H1 (cell line): ENCODE data around the gene LYPD1. TPM values are rescaled to one million over a fixed set of nuclear protein-coding genes. Genes with fewer than 3 reads are reported as not detected.

Experiments used
- CTCF ChIA-PET: fragments of 300-600 bp; sonication (Branson Sonifier 250); formaldehyde crosslinking; loops from one replicate; lab custom pipeline; 2021; ENCODE audit not compliant: partially characterized antibody; lab: Charles Lee
- POLR2A ChIA-PET: fragments of 300-600 bp; sonication (Branson Sonifier 250); formaldehyde crosslinking; loops from one replicate; lab custom pipeline; 2021; ENCODE audit warnings: inconsistent platforms; ENCODE audit not compliant: partially characterized antibody; lab: Charles Lee
- DNase-seq, 2 experiments: peaks; one replicate each; pipeline versions ENCODE4 v3.0.0 to v3.0.0-alpha.2; 2010 to 2022; ENCODE audit warnings: low spot score in 2 of 2, low read depth in 1 of 2, mixed read lengths in 1 of 2
- FAIRE-seq: peaks from 2 replicates; lab custom pipeline; 2011; peaks lifted over from hg19 to GRCh38; lab: Jason Lieb, UNC
- H2AFZ ChIP-seq: 2 replicates; pipeline ENCODE4 v1.8.1; 2012; ENCODE audit warnings: low read length, inconsistent platforms
- H2AK5ac ChIP-seq: 2 replicates; pipeline ENCODE4 v1.6.1; 2013; ENCODE audit warnings: low read depth, low read length
- H2BK120ac ChIP-seq: replicated peaks from 2 replicates; pipeline ENCODE3; 2013; ENCODE audit warnings: low read depth, low read length, inconsistent platforms
- H2BK12ac ChIP-seq: 2 replicates; pipeline ENCODE4 v1.6.1; 2013; ENCODE audit warnings: low read depth, low read length
- H2BK15ac ChIP-seq: 2 replicates; pipeline ENCODE4 v1.6.1; 2013; ENCODE audit warnings: low read length
- H2BK20ac ChIP-seq: 2 replicates; pipeline ENCODE4 v1.6.1; 2013; ENCODE audit warnings: low read length
- H2BK5ac ChIP-seq: 2 replicates; pipeline ENCODE4 v1.6.1; 2013; ENCODE audit warnings: low read depth, low read length
- H3K14ac ChIP-seq: 2 replicates; pipeline ENCODE4 v1.6.1; 2013; ENCODE audit warnings: inconsistent platforms; ENCODE audit not compliant: insufficient read length
- H3K18ac ChIP-seq: 2 replicates; pipeline ENCODE4 v1.6.1; 2013; ENCODE audit warnings: low read length; ENCODE audit errors: extremely low read depth
- H3K23ac ChIP-seq: 2 replicates; pipeline ENCODE4 v1.6.1; 2013; ENCODE audit warnings: inconsistent platforms; ENCODE audit not compliant: insufficient read length
- H3K23me2 ChIP-seq: 2 replicates; pipeline ENCODE4 v1.6.1; 2013; ENCODE audit warnings: low read depth, low read length
- H3K27ac ChIP-seq: 2 replicates; pipeline ENCODE4 v1.6.1; 2011; ENCODE audit warnings: low read depth, low read length, inconsistent platforms
- H3K27me3 ChIP-seq, 4 experiments: replicated peaks in 1 of 4; 1 replicate in 1 of 4; 2 replicates in 3 of 4; pipeline versions ENCODE4 v1.6.1 to v1.8.1; 2011 to 2013; ENCODE audit warnings: low read length in 3 of 4, mild to moderate bottlenecking in 3 of 4, inconsistent platforms in 2 of 4, mixed read lengths in 2 of 4, moderate library complexity in 1 of 4; ENCODE audit not compliant: control insufficient read depth in 3 of 4, insufficient read depth in 3 of 4; ENCODE audit errors: extremely low read depth in 1 of 4
- H3K36me3 ChIP-seq, 4 experiments: 2 replicates each; pipeline versions ENCODE4 v1.6.1 to v1.8.1; 2011 to 2013; ENCODE audit warnings: mild to moderate bottlenecking in 4 of 4, low read length in 3 of 4, moderate library complexity in 2 of 4, control low read depth in 1 of 4, inconsistent platforms in 1 of 4; ENCODE audit not compliant: insufficient read depth in 4 of 4, control insufficient read depth in 2 of 4
- H3K4ac ChIP-seq: replicated peaks from 2 replicates; pipeline ENCODE3; 2013; ENCODE audit warnings: low read length, low read depth, mixed read lengths, inconsistent platforms; ENCODE audit not compliant: insufficient read length
- H3K4me1 ChIP-seq, 4 experiments: replicated peaks in 1 of 4; 1 replicate in 1 of 4; 2 replicates in 3 of 4; pipeline versions ENCODE4 v1.6.1 to v1.8.1; 2011 to 2013; ENCODE audit warnings: low read length in 3 of 4, inconsistent platforms in 2 of 4, mixed read lengths in 1 of 4; ENCODE audit not compliant: insufficient read depth in 4 of 4, control insufficient read depth in 3 of 4
- H3K4me2 ChIP-seq, 2 experiments: 2 replicates each; pipeline versions ENCODE4 v1.6.1 to v1.8.1; 2011 to 2013; ENCODE audit warnings: low read depth in 2 of 2, low read length in 2 of 2, control low read depth in 1 of 2, inconsistent platforms in 1 of 2, mild to moderate bottlenecking in 1 of 2; ENCODE audit not compliant: insufficient read depth in 1 of 2
- H3K4me3 ChIP-seq, 4 experiments: fragments of 200-600, 300-600 bp in 1 of 4; sonication (generic), shearing (Covaris generic), sonication (Bioruptor Twin) in 1 of 4; 2 replicates each; pipeline versions ENCODE4 v1.5.1 to v1.8.1; 2011 to 2016; ENCODE audit warnings: low read length in 4 of 4, low read depth in 3 of 4, control low read depth in 2 of 4, inconsistent platforms in 2 of 4, mild to moderate bottlenecking in 2 of 4, mixed read lengths in 1 of 4, moderate library complexity in 1 of 4; ENCODE audit not compliant: insufficient read depth in 2 of 4; ENCODE audit errors: extremely low read depth in 1 of 4
- H3K56ac ChIP-seq: replicated peaks from 2 replicates; pipeline ENCODE3; 2013; ENCODE audit warnings: low read depth, mild to moderate bottlenecking, mixed read lengths, low read length, inconsistent platforms; ENCODE audit not compliant: insufficient read length
- H3K79me1 ChIP-seq: 2 replicates; pipeline ENCODE4 v1.6.1; 2013; ENCODE audit warnings: low read depth, low read length, control low read depth
- H3K79me2 ChIP-seq, 2 experiments: 2 replicates each; pipeline versions ENCODE4 v1.6.1 to v1.8.1; 2012 to 2013; ENCODE audit warnings: low read length in 2 of 2, mild to moderate bottlenecking in 2 of 2, inconsistent platforms in 1 of 2; ENCODE audit not compliant: insufficient read depth in 2 of 2, control insufficient read depth in 1 of 2
- H3K9ac ChIP-seq, 4 experiments: replicated peaks in 1 of 4; 1 replicate in 1 of 4; 2 replicates in 3 of 4; pipeline versions ENCODE4 v1.6.1 to v1.8.1; 2011 to 2013; ENCODE audit warnings: low read depth in 3 of 4, low read length in 3 of 4, control low read depth in 2 of 4, mild to moderate bottlenecking in 2 of 4, moderate library complexity in 2 of 4, inconsistent platforms in 1 of 4; ENCODE audit errors: extremely low read depth in 1 of 4
- H3K9me3 ChIP-seq, 2 experiments: 2 replicates each; pipeline versions ENCODE4 v1.6.1 to v1.8.1; 2012 to 2013; ENCODE audit warnings: mild to moderate bottlenecking in 2 of 2, moderate library complexity in 2 of 2, control low read depth in 1 of 2, inconsistent platforms in 1 of 2, low read depth in 1 of 2, low read length in 1 of 2, mixed read lengths in 1 of 2; ENCODE audit not compliant: insufficient read depth in 2 of 2
- H4K20me1 ChIP-seq, 2 experiments: replicated peaks in 1 of 2; 2 replicates each; pipeline versions ENCODE3 to v1.8.1; 2011 to 2013; ENCODE audit warnings: inconsistent platforms in 2 of 2, low read length in 2 of 2, mild to moderate bottlenecking in 1 of 2; ENCODE audit not compliant: insufficient read depth in 2 of 2, control insufficient read depth in 1 of 2
- H4K5ac ChIP-seq: 2 replicates; pipeline ENCODE4 v1.6.1; 2013; ENCODE audit warnings: low read length, low read depth, mixed read lengths, inconsistent platforms; ENCODE audit not compliant: insufficient read length
- H4K8ac ChIP-seq: 2 replicates; pipeline ENCODE4 v1.8.0; 2013; ENCODE audit warnings: mild to moderate bottlenecking, moderate library complexity, low read length, inconsistent platforms; ENCODE audit not compliant: insufficient read depth; ENCODE audit errors: extremely low read depth
- H4K91ac ChIP-seq: replicated peaks from 2 replicates; pipeline ENCODE3; 2013; ENCODE audit warnings: low read length, mixed read lengths, inconsistent platforms; ENCODE audit not compliant: insufficient read length
- CEBPB ChIP-seq: IDR thresholded peaks from 2 replicates; pipeline ENCODE4 v1.6.1; 2012; ENCODE audit warnings: low read depth, low read length
- CHD2 ChIP-seq: IDR thresholded peaks from 2 replicates; pipeline ENCODE4 v1.6.1; 2012; ENCODE audit warnings: low read length, improper control_type of control experiment
- EGR1 ChIP-seq: IDR thresholded peaks from 2 replicates; pipeline ENCODE4 v1.6.1; 2011; ENCODE audit warnings: low read depth, low read length, borderline replicate concordance
- GABPA ChIP-seq: IDR thresholded peaks from 2 replicates; pipeline ENCODE4 v1.6.1; 2011; ENCODE audit warnings: mild to moderate bottlenecking, low read length, moderate library complexity, borderline replicate concordance; ENCODE audit not compliant: insufficient read depth
- NRF1 ChIP-seq: IDR thresholded peaks from 2 replicates; pipeline ENCODE4 v1.6.1; 2011; ENCODE audit warnings: mild to moderate bottlenecking, low read depth, low read length, improper control_type of control experiment
- POU5F1 ChIP-seq: IDR thresholded peaks from 2 replicates; pipeline ENCODE4 v1.6.1; 2011; ENCODE audit warnings: low read depth, mild to moderate bottlenecking, low read length, moderate library complexity
- RBBP5 ChIP-seq: IDR thresholded peaks from 2 replicates; pipeline ENCODE4 v1.7.1; 2012; ENCODE audit warnings: low read depth, mild to moderate bottlenecking, inconsistent platforms, low read length, moderate library complexity, borderline replicate concordance
- RNF2 ChIP-seq: fragments of 200-900, 300-1000 bp; sonication (generic); IDR thresholded peaks from 2 replicates; pipeline ENCODE4 v1.7.1; 2016; ENCODE audit warnings: borderline replicate concordance, low read depth, mild to moderate bottlenecking, antibody characterized with exemption, low read length; ENCODE audit not compliant: poor library complexity, severe bottlenecking; ENCODE audit errors: missing control alignments
- SIN3A ChIP-seq, 2 experiments: IDR thresholded peaks in 1 of 2; conservative IDR thresholded peaks in 1 of 2; 2 replicates each; pipeline ENCODE4 v1.6.1; 2011 to 2012; ENCODE audit warnings: low read length in 2 of 2, improper control_type of control experiment in 1 of 2, low read depth in 1 of 2, mild to moderate bottlenecking in 1 of 2
- SP4 ChIP-seq: IDR thresholded peaks from 2 replicates; pipeline ENCODE4 v1.6.1; 2012; ENCODE audit warnings: low read length, inconsistent platforms
- TAF1 ChIP-seq: IDR thresholded peaks from 2 replicates; pipeline ENCODE4 v1.6.1; 2011; ENCODE audit warnings: mild to moderate bottlenecking, low read depth, low read length
- TAF7 ChIP-seq: optimal IDR thresholded peaks from 2 replicates; pipeline ENCODE3; 2011; ENCODE audit warnings: low read depth, mild to moderate bottlenecking, inconsistent platforms, low read length, moderate library complexity, borderline replicate concordance
- TBP ChIP-seq: IDR thresholded peaks from 2 replicates; pipeline ENCODE4 v1.6.1; 2011; ENCODE audit warnings: low read depth, low read length, improper control_type of control experiment
- TCF12 ChIP-seq: IDR thresholded peaks from 2 replicates; pipeline ENCODE4 v1.6.1; 2011; ENCODE audit warnings: low read depth, mild to moderate bottlenecking, low read length
- TEAD4 ChIP-seq: IDR thresholded peaks from 2 replicates; pipeline ENCODE4 v1.6.1; 2012; ENCODE audit warnings: low read depth, low read length, inconsistent platforms, mixed read lengths
- WGBS, 2 experiments: shearing (Covaris generic) in 1 of 2; methylation state at CpG; one replicate each; pipeline versions ENCODE4 v1.1.6 to v1.1.7; 2013 to 2015; ENCODE audit warnings: low lambda C conversion rate in 2 of 2, mixed read lengths in 2 of 2, inconsistent platforms in 1 of 2, low coverage in 1 of 2, missing lambda C conversion rate in 1 of 2; ENCODE audit not compliant: insufficient replicate concordance in 2 of 2, insufficient coverage in 1 of 2, insufficient read length in 1 of 2; ENCODE audit errors: extremely low coverage in 1 of 2, missing lambda C conversion rate in 1 of 2; 5-methylcytosine and 5-hydroxymethylcytosine counted together
- polyA plus RNA-seq, 7 experiments: library from polyadenylated mRNA; depleted of rRNA in 3 of 7; stranded (reverse) in 5 of 7; unstranded in 2 of 7; fragments of >200 nt in 5 of 7; fragments of 200-250 nt in 2 of 7; gene quantifications; 1 replicate in 5 of 7; 2 replicates in 1 of 7; 4 replicates in 1 of 7; pipeline versions ENCODE4 v1.2.1 to v1.2.3, GENCODE V29; 2011 to 2013; ENCODE audit warnings: missing spikeins in 2 of 7, mixed read lengths in 2 of 7
- total RNA-seq: library from RNA; stranded (reverse); fragmentation: NEBNext Ultra II Directional; extraction: Animal tissue kit (Norgen Biotek cat#: 25700); gene quantifications from 2 replicates; pipeline ENCODE4 v1.2.1, GENCODE V29; 2021

Gene LYPD1
- total and polyA plus RNA-seq, 2 of the 8 experiments (the other 6 are each of a cell fraction or from before 2014, with no cell fraction given), result 1.9 to 2.7 TPM

DNA sequence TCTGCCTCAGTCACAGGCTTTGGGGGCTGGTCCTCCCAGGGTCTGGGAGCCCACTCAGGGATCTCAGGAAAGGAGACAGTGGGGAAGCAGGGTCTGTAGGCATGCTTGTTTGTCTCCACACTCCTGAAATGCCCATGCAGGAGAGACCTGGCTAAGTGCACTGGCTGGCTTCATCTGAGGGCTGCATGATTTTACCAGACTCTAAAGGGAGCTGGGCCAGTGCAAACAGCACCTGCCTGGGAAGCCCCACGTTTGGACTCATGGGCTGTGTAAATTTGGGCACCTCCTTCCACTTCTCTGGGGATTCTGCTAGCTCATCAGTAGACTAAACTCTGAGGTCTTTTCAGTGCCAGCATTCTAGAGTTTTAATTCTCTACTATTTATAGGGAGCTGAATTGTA, 33.7 kb downstream of the LYPD1 start:
- Histone ChIP-seq H2BK12ac (no peak overlapping the region), H3K14ac (no peak overlapping the region), H3K56ac (no peak overlapping the region), H3K23me2 (peaks cover 7% of the 10 kb centered on the region; the same call in 1 of the 2 replicates), H3K79me1 (no peaks in the 10 kb centered on the region), H3K4me1 (peaks cover 2 to 10% (median 6%) of the 10 kb centered on the region in 4 experiments; a peak in 5 of 7 replicates), H4K20me1 (no peaks in the 10 kb centered on the region), H3K79me2 (no peaks in the 10 kb centered on the region), H4K91ac (no peak overlapping the region), H3K27me3 (no peaks in the 10 kb centered on the region; a peak in 1 of 7 replicates), H2BK15ac (no peak overlapping the region), H3K27ac (no peak overlapping the region), H2BK120ac (no peak overlapping the region), H2BK5ac (no peak overlapping the region), H3K9me3 (no peaks in the 10 kb centered on the region), H3K23ac (no peak overlapping the region), H3K9ac (no peak overlapping the region), H3K18ac (no peak overlapping the region), H3K4ac (no peak overlapping the region), H2AK5ac (no peak overlapping the region), H3K4me3 (no peak overlapping the region), H3K4me2 (no peak overlapping the region), H4K8ac (no peak overlapping the region), H3K36me3 (no peaks in the 10 kb centered on the region), H2BK20ac (no peak overlapping the region), H4K5ac (no peak overlapping the region), H2AFZ (no peak overlapping the region)
- WGBS, 2 experiments, result 70% methylated on average over 1 of the region's 1 CpG; no CpG with 5 or more reads in 1 of the 2 experiments
- FAIRE-seq (no peak), DNase-seq (no peak)
- ChIA-PET POLR2A (no interaction called here), CTCF (interaction anchor here (0.9 to 2.8 kb wide), 8 partner anchors 10 to 89 kb away, joined by 3 to 12 read pairs (median 4); no protein-coding TSS in a partner anchor)
- TF ChIP-seq RBBP5 (no peak), CEBPB (no peak), TBP (no peak), NRF1 (no peak), GABPA (no peak), SP4 (no peak), RNF2 (no peak), CHD2 (no peak), TCF12 (no peak), POU5F1 (no peak), TAF7 (no peak), TEAD4 (no peak), SIN3A (conservative IDR thresholded peaks at IDR 0.05 in 1 of 2, IDR thresholded peaks at IDR 0.05 in 1 of 2; ENCODE audit: low read depth in 1 of 2, low read length in 2 of 2) (no peak), EGR1 (no peak), TAF1 (no peak)
